Medulla oblongata (tissue), 1 donor: ENCODE data around the gene SYNM.
A peak's percentile ranks its signal among the peaks of the same experiment; 100 is the strongest.

ENCODE experiments used
- DNase-seq: peaks from one replicate; pipeline ENCODE4 v3.0.0-alpha.2; 2015; ENCODE audit errors: extremely low spot score

The SYNM gene

DNA sequence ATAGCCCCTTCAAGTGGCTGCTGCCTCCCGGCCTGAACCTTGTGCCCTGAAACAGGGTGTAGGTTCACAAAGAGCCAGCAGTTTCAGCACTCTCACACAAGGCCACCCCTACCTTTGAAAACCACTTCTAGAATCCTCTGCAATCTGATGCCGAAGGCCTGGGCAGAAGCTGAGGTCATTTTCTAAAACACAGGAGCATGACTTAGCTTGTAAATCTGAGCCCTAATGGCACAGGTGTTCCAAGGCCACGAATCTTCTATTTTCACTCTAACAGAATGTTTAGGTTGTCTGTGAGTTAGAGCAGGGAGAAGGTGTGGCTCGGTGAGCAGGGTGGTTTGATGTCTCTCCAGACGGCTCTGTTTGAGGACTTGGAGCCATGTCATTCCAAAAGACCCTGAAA, 62.3 kb downstream of the SYNM start:
- no peak for DNase-seq

- no peak for DNase-seq
Measured at GRCh38 chr15:99167640-99168039, 62.8 kb downstream of the SYNM start.

DNA sequence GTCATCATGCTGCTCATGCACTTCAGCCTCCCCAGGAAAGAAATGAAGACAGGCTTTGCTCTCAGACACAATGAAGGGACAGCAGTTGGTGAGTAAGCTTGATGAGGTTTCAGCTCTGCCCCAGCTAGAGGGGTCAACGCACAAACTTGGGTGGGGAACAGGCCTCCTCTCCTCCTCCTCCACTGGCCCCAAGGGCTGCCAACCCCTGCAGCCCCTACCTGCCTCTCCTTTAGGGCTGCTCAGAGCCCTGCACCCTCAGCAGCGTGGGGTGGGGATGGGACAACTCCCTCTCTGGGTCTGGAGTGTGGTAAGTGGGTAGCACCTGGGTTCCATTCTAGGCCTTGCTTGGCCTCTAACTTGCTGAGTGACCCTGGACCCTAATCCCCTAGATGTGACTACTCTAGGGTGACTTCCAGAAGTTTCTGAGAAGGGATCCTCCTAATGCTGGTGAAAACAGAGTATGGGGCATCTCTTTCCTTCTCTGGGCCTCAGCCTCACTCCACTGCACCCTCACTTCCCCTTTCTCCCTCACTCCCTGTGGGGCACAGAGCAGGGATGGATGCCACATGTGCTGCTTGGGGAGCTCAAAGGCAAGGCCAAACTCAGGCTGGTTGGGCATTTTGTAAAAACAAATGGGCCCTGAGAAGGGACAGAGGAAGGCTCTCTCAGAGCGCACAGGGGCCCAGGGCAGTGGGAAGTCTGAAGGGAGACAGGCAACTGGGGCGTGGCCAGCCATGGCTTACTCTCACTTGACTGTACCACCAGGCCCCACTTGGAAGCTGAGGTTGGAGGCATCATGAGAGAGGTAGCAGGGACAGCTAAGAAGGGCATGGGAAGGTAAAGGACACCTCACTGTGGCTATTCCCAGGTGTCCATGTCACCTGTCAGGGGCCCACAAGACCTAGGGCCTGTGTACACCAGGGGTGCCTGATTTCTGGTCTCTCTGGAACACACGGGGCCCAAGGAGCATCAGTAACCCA, 64.0 kb downstream of the SYNM start:
- DNase-seq: no peak

DNA sequence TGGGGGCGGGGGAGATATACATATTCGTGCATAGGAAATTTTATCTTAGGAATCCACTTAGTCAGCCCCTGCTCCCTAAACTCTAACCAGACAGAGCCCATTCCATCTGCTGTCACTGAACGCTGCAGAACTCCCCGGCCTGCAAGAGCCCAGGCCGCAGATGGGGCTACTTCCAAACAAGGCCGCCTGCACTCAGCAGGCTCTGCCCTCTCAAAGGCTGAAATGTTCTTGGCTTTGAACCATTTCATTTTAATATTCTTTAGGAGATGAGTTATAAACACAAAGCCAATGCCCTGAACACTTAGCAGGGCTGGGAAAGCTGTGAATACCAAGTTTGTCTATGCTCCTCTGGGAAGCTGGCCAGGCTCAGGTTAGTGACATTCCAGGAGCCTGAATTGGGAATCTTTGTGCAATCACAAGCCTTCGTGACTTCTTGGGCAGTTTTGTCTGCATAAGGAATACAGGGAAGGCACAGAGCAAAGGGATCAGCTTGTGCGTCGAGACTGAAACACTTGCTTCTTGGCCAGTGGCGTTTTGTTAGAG, 65.0 kb downstream of the SYNM start:
- no peak for DNase-seq

- no peak for DNase-seq
Measured at GRCh38 chr15:99170476-99171065, 65.7 kb downstream of the SYNM start.

DNA sequence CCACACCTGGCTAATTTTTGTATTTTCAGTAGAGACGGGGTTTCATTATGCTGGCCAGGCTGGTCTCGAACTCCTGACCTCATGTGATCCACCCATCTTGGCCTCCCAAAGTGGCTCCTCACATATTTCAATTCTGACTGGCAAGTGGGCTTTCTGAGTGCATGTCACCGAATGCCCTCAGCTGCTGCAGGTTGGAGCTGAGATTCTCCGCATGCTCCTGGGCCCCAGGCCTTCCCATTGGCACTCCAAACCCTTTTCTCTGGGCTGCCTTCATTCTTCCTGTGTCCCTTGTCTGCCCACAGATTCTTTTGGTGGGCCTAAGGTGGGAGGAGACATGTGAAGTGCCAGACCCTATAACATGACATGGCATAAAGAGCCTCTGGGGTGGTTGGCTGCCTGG, 67.3 kb downstream of the SYNM start:
- DNase-seq: no peak

DNA sequence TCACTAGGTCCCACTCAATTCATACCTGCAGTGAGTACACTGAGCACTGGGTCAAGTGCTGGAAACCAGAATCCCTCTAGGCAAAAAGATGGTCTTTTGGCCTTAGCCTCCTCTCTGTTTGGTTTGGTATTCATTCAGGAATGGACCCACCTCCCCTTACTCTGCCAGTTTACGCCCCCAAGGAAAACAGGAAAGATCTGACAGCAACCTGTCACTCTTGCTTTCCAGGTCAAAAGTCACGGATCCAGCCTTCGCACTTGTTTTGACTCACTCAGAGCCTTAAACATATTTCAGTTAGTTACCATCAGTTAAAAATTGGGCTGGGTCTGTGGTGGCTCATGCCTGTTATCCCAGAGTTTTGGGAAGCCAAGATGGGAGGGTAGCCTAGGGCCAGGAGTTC, 68.1 kb downstream of the SYNM start:
- no peak for DNase-seq

GRCh38 chr15:99174567-99175395, 69.9 kb downstream of the SYNM start:
- no peak for DNase-seq

- DNase-seq: no peak
Measured at GRCh38 chr15:99176757-99177156, 71.9 kb downstream of the SYNM start.

- no peak for DNase-seq
Measured at GRCh38 chr15:99177679-99178078, 72.8 kb downstream of the SYNM start.

DNA sequence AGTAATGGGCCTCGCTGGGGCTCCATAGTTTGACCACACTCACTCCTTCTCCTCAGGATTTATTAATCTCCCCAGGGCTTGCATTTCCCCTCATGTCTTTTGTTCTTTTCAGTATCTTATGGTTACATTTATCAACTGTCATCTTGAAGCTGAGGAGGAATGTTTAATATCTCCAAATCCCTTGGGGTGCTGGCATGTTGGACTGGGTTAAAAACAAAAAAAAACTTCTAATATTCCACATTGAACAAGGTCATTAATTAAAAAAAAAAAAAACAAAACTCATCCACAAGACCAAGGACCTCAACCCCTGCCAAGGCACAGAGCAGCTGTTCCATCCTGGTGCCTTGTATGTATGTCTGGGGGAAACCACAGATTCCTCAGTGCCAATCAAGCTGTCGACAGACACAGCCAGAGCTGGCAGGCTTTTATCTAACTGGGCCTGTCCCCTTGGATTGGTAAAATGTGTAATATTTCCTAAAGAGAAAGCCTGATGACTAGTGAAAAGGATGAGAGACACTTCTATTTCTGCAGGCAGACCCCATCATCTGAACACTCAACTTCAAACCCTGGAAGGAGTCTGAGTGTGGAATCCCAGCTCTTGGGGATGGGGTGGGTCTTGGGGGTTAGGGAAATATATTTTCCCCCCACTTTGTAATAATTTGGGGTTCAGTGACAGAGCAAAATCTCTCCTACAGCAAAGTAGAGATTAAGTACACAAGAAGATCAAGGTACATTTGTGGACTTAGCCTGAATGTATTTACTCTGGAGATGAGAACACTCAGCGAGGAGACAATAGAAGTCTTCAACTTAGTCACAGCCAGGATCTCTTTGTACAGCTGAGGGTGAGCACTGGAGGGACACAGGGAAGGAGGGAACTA, 75.4 kb downstream of the SYNM start:
- no peak for DNase-seq

DNA sequence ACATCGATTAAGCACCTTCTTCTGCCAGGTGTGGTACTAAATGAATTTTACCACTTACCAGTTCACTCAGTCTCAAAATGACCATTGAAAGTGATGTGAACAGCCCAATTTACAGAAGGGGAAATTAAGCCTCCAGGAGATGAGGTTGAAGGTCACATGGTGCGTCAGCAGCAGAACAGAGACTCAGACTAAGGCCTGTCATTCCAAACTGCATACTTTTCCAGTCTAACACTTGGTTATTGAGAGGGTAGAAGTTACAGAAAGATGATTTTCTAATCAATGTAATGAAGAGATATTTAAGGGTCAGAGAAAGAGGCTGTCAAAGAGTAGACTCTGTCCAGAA, 76.1 kb downstream of the SYNM start:
- DNase-seq: no peak

DNA sequence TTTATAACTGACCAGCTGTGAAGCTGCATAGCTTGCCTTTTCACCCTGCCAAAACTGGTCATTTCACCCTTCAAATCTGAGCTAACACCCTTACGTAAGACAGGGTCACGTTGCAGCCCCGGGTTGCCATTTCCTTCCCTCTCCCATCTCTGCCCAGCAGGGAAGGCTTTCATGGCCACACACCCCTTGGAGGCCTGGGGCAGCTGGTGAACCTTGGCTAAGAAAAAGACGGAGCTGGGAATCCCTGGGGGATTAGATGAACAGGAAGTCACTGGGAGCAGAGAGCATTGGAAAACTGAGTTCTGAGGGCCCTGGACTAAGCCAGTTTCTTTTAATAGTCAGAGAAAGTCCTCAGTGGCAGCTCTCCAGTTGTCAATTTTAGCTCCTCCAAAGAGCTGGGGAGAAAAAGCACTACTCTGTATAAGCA, 76.7 kb downstream of the SYNM start:
- DNase-seq: peak; percentile 50

GRCh38 chr15:99182791-99183190, 77.9 kb downstream of the SYNM start:
- no peak for DNase-seq
